ENCODE results near the gene TTBK1. TPM values are rescaled to one million over a fixed set of nuclear protein-coding genes. Genes with fewer than 3 reads are reported as not detected.

The TTBK1 gene
- total RNA-seq, 1 donor from 2014 or later, result not detected

DNA sequence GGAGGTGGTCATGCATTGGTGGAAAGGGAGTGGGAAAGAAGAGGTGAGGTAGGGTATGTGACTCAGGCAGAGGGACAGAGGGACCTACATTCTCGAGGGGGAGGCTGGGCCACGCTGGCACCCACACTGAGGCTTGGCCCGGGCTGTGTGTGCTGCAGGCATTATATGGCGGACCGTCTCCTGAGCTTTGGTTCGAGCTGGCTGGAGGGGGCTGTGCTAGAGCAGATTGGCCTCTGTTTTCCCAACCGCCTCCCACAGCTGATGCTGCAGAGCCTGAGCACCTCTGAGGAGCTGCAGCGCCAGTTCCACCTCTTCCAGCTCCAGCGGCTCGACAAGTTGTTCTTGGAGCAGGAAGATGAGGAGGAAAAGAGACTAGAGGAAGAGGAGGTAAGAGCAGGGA lies 37.4 kb upstream of the TTBK1 start:
- no peaks in the 10 kb centered on the region for H3K4me1 ChIP-seq (ENCODE audit: control insufficient read depth in 3 of 3, insufficient read depth in 3 of 3, low read length in 3 of 3)
- no peak overlapping the region for H3K4me3 ChIP-seq (ENCODE audit: low read length in 3 of 3)
- H3K27ac ChIP-seq (ENCODE audit: low read depth, low read length), result no peak overlapping the region
- H3K9ac ChIP-seq (ENCODE audit: low read depth in 1 of 3, low read length in 3 of 3), result no peak overlapping the region
- no peaks in the 10 kb centered on the region for H3K27me3 ChIP-seq (ENCODE audit: control insufficient read depth in 3 of 3, insufficient read depth in 3 of 3, low read length in 3 of 3)
- H3K9me3 ChIP-seq (ENCODE audit: control insufficient read depth in 3 of 3, low read length in 3 of 3), result no peaks in the 10 kb centered on the region
- H3K36me3 ChIP-seq (ENCODE audit: control insufficient read depth in 3 of 3, insufficient read depth in 3 of 3, low read length in 3 of 3), result peaks cover 19 to 30% (median 24%) of the 10 kb centered on the region in 3 donors

DNA sequence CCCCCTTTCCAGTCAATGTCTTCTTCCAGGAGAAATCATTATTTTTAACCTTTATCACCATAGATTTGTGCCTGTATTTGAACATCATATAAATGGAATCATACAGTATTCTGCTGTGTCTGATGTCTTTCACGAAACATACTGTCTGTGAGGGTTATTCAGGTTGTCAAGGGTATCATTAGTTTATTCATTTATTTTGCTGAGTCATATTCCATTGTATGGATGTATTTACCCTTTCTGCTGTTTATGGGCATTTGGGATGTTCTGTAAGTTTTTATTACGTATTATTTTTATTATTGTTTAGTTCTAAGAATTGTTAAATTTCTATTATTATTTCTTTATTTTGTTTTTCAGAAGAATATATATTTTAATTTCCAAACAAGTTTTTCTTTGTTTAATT lies 36.0 kb upstream of the TTBK1 start:
- Histone ChIP-seq H3K27me3 (ENCODE audit: control insufficient read depth in 3 of 3, insufficient read depth in 3 of 3, low read length in 3 of 3) (no peaks in the 10 kb centered on the region), H3K27ac (ENCODE audit: low read depth, low read length) (no peak overlapping the region), H3K9ac (ENCODE audit: low read depth in 1 of 3, low read length in 3 of 3) (no peak overlapping the region), H3K4me1 (ENCODE audit: control insufficient read depth in 3 of 3, insufficient read depth in 3 of 3, low read length in 3 of 3) (no peaks in the 10 kb centered on the region), H3K36me3 (ENCODE audit: control insufficient read depth in 3 of 3, insufficient read depth in 3 of 3, low read length in 3 of 3) (peaks cover 19 to 27% (median 21%) of the 10 kb centered on the region in 3 donors), H3K4me3 (ENCODE audit: low read length in 3 of 3) (no peak overlapping the region), H3K9me3 (ENCODE audit: control insufficient read depth in 3 of 3, low read length in 3 of 3) (no peaks in the 10 kb centered on the region)

DNA sequence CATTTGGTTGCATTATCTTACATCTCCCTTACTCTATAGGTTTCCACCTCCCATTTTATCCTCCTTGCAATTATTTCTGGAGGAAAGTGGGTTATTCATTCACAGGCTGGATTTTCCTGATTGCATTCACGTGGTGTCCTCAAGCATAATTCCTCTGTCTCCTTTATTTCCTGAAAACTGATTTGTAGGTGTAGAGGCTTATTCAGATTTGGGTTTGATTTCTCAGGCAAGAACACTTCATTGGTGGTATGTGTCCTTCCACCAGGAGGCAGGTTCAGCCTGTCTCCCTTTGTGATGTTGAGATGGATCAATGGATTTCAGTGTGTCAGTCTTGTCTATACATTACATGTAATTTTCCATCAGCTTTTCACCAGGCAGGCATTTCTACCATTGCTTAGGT lies 31.3 kb upstream of the TTBK1 start:
- Histone ChIP-seq H3K36me3 (ENCODE audit: control insufficient read depth in 3 of 3, insufficient read depth in 3 of 3, low read length in 3 of 3) (peaks cover 20 to 24% (median 24%) of the 10 kb centered on the region in 3 donors), H3K4me1 (ENCODE audit: control insufficient read depth in 3 of 3, insufficient read depth in 3 of 3, low read length in 3 of 3) (no peaks in the 10 kb centered on the region), H3K4me3 (ENCODE audit: low read length in 3 of 3) (no peak overlapping the region)

DNA sequence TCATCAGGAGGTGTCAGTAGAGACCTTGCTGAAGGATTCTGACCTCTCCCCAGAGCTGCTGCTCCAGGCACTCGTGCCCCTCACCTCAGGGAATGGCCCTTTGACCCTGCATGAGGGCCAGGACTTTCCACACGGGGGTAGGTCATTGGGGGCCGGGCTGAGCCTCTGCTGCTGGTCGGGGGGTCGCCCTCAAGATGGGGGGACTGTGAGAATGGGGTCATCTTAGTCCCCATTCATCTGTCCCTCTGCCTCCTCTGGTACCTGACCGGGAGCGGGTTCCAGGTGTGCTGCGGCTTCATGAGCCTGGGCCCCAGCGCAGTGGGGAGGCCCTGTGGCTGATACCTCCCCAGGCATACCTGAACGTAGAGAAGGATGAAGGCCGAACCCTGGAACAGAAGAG lies 29.9 kb upstream of the TTBK1 start:
- H3K4me1 ChIP-seq (ENCODE audit: control insufficient read depth in 3 of 3, insufficient read depth in 3 of 3, low read length in 3 of 3), result no peaks in the 10 kb centered on the region
- H3K4me3 ChIP-seq (ENCODE audit: low read length in 3 of 3), result no peak overlapping the region
- H3K27ac ChIP-seq (ENCODE audit: low read depth, low read length), result no peak overlapping the region
- H3K36me3 ChIP-seq (ENCODE audit: control insufficient read depth in 3 of 3, insufficient read depth in 3 of 3, low read length in 3 of 3), result peaks cover 25 to 27% (median 27%) of the 10 kb centered on the region in 3 donors
- H3K27me3 ChIP-seq (ENCODE audit: control insufficient read depth in 3 of 3, insufficient read depth in 3 of 3, low read length in 3 of 3), result no peaks in the 10 kb centered on the region
- no peaks in the 10 kb centered on the region for H3K9me3 ChIP-seq (ENCODE audit: control insufficient read depth in 3 of 3, low read length in 3 of 3)
- no peak overlapping the region for H3K9ac ChIP-seq (ENCODE audit: low read depth in 1 of 3, low read length in 3 of 3)

More for the DNA sequence above, 31.3 kb upstream of the TTBK1 start:
- no peak overlapping the region for H3K27ac ChIP-seq (ENCODE audit: low read depth, low read length)
- H3K9ac ChIP-seq (ENCODE audit: low read depth in 1 of 3, low read length in 3 of 3), result no peak overlapping the region
- no peaks in the 10 kb centered on the region for H3K27me3 ChIP-seq (ENCODE audit: control insufficient read depth in 3 of 3, insufficient read depth in 3 of 3, low read length in 3 of 3)
- H3K9me3 ChIP-seq (ENCODE audit: control insufficient read depth in 3 of 3, low read length in 3 of 3), result no peaks in the 10 kb centered on the region

DNA sequence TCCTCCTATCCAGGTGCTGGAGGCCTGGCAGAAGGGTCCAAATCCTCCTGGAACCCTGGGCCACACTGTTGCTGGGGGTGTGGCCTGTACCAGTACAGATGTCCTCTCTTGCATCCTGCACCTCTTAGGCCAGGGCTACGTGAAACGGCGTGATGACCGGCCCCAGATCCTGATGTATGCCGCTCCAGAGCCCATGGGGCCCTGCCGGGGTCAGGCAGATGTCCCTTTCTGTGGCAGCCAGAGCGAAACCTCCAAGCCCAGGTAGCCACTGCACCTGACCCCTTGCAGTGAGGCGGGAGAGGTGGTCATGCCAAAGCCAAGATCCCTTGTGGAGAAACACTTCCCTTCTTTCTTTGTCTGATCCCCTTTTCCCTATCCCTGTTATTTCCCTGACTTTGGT lies 28.2 kb upstream of the TTBK1 start:
- peaks cover 27 to 31% (median 30%) of the 10 kb centered on the region in 3 donors for H3K36me3 ChIP-seq (ENCODE audit: control insufficient read depth in 3 of 3, insufficient read depth in 3 of 3, low read length in 3 of 3)
- H3K27ac ChIP-seq (ENCODE audit: low read depth, low read length), result no peak overlapping the region
- H3K27me3 ChIP-seq (ENCODE audit: control insufficient read depth in 3 of 3, insufficient read depth in 3 of 3, low read length in 3 of 3), result no peaks in the 10 kb centered on the region
- H3K4me3 ChIP-seq (ENCODE audit: low read length in 3 of 3), result no peak overlapping the region
- no peaks in the 10 kb centered on the region for H3K4me1 ChIP-seq (ENCODE audit: control insufficient read depth in 3 of 3, insufficient read depth in 3 of 3, low read length in 3 of 3)
- H3K9ac ChIP-seq (ENCODE audit: low read depth in 1 of 3, low read length in 3 of 3), result no peak overlapping the region
- no peaks in the 10 kb centered on the region for H3K9me3 ChIP-seq (ENCODE audit: control insufficient read depth in 3 of 3, low read length in 3 of 3)

DNA sequence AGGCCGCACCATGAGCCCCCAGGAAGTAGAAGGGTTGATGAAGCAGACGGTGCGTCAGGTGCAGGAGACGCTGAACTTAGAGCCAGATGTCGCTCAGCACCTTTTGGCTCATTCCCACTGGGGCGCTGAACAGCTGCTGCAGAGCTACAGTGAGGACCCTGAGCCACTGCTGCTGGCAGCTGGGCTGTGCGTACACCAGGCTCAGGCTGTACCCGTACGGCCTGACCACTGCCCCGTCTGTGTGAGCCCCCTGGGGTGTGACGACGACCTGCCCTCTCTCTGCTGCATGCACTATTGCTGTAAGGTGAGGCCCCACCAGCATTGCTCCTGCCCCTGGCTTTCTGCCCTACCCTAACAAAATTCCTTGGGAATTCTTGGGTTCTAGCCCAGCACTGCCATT lies 27.1 kb upstream of the TTBK1 start:
- H3K27ac ChIP-seq (ENCODE audit: low read depth, low read length), result no peak overlapping the region
- H3K4me1 ChIP-seq (ENCODE audit: control insufficient read depth in 3 of 3, insufficient read depth in 3 of 3, low read length in 3 of 3), result no peaks in the 10 kb centered on the region
- no peaks in the 10 kb centered on the region for H3K9me3 ChIP-seq (ENCODE audit: control insufficient read depth in 3 of 3, low read length in 3 of 3)
- H3K27me3 ChIP-seq (ENCODE audit: control insufficient read depth in 3 of 3, insufficient read depth in 3 of 3, low read length in 3 of 3), result no peaks in the 10 kb centered on the region
- H3K9ac ChIP-seq (ENCODE audit: low read depth in 1 of 3, low read length in 3 of 3), result no peak overlapping the region
- H3K36me3 ChIP-seq (ENCODE audit: control insufficient read depth in 3 of 3, insufficient read depth in 3 of 3, low read length in 3 of 3), result peaks cover 33 to 38% (median 35%) of the 10 kb centered on the region in 3 donors
- H3K4me3 ChIP-seq (ENCODE audit: low read length in 3 of 3), result no peak overlapping the region

DNA sequence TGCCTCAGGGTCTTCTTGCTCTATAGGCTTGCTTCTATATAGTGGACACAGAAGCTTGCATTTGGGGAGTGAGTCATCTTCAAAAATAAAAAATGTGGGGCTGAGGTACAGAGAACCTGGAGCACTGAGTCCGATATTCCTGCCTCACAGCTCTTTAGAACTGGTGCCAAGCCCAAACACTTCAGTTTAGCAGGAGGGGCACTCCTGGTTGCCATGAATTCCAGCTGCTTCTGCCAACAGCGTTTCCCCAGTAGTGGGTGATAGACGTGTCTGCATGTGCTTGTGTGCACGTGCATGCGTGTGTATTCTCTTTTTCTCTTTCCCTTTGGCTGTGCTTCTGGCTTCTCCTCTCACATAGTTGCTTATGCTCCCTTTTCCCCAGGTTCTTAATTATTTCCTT lies 25.9 kb upstream of the TTBK1 start:
- Histone ChIP-seq H3K4me1 (ENCODE audit: control insufficient read depth in 3 of 3, insufficient read depth in 3 of 3, low read length in 3 of 3) (peaks cover 0 to 3% (median 0%) of the 10 kb centered on the region in 3 donors), H3K36me3 (ENCODE audit: control insufficient read depth in 3 of 3, insufficient read depth in 3 of 3, low read length in 3 of 3) (peaks cover 33 to 41% (median 35%) of the 10 kb centered on the region in 3 donors), H3K9ac (ENCODE audit: low read depth in 1 of 3, low read length in 3 of 3) (no peak overlapping the region), H3K4me3 (ENCODE audit: low read length in 3 of 3) (no peak overlapping the region), H3K27ac (ENCODE audit: low read depth, low read length) (no peak overlapping the region), H3K27me3 (ENCODE audit: control insufficient read depth in 3 of 3, insufficient read depth in 3 of 3, low read length in 3 of 3) (no peaks in the 10 kb centered on the region), H3K9me3 (ENCODE audit: control insufficient read depth in 3 of 3, low read length in 3 of 3) (no peaks in the 10 kb centered on the region)

DNA sequence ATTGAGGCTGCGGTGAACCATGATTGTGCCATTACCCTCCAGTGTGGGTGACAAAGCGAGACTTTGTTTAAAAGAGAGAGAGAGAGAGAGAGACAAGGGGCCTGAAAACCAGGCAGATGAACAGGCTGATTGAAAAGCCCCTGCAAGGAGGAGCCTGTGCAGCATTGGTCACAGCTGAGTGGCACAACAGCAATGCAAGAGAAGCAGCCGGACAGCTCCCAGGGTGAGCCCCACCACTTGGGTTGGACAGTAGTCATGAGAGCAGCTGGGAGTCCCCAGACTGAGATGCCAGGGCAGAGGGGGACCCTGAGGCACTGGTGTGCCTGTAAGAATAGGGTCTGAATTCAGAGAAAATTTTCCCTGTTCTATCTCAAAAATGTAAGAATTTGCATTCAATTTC lies 24.2 kb upstream of the TTBK1 start:
- H3K9me3 ChIP-seq (ENCODE audit: control insufficient read depth in 3 of 3, low read length in 3 of 3), result no peaks in the 10 kb centered on the region
- no peaks in the 10 kb centered on the region for H3K27me3 ChIP-seq (ENCODE audit: control insufficient read depth in 3 of 3, insufficient read depth in 3 of 3, low read length in 3 of 3)
- no peak overlapping the region for H3K4me3 ChIP-seq (ENCODE audit: low read length in 3 of 3)
- peaks cover 33 to 50% (median 40%) of the 10 kb centered on the region in 3 donors for H3K36me3 ChIP-seq (ENCODE audit: control insufficient read depth in 3 of 3, insufficient read depth in 3 of 3, low read length in 3 of 3)
- H3K9ac ChIP-seq (ENCODE audit: low read depth in 1 of 3, low read length in 3 of 3), result no peak overlapping the region
- peaks cover 0 to 3% (median 0%) of the 10 kb centered on the region in 3 donors for H3K4me1 ChIP-seq (ENCODE audit: control insufficient read depth in 3 of 3, insufficient read depth in 3 of 3, low read length in 3 of 3)
- no peak overlapping the region for H3K27ac ChIP-seq (ENCODE audit: low read depth, low read length)

DNA sequence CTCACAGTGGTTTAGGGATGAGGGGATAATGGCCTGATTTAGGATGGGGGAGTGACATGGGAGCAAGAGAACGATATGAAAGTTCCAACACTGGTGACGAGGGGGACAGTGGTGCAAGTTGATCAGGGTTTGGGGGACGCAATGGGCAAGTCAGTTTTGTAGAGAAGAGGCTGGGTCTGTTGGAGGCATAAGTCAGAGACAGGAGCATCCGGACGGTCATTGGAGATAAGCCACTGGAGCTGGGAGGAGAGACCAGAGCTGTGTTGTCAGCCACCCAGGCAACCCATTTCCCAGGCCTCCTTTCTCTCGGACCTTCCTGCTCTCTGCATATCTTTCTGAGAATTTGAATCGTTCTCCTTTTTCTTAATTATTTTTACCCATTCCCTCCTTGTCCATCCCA lies 23.5 kb upstream of the TTBK1 start:
- no peaks in the 10 kb centered on the region for H3K9me3 ChIP-seq (ENCODE audit: control insufficient read depth in 3 of 3, low read length in 3 of 3)

DNA sequence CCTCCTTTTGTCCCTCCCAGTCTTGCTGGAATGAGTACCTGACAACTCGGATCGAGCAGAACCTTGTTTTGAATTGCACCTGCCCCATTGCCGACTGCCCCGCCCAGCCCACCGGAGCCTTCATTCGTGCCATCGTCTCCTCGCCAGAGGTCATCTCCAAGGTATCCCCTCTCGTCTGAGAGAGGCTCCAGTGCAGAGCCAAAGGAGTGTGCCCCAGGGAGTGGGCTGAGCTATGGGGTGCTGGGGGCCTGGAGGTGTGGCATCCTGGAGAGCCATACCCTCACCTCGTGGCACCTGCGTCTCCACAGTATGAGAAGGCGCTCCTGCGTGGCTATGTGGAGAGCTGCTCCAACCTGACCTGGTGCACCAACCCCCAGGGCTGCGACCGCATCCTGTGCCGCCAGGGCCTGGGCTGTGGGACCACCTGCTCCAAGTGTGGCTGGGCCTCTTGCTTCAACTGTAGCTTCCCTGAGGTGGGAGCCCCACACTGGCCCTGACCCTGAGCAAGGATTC lies 22.8 kb upstream of the TTBK1 start:
- H3K27ac ChIP-seq (ENCODE audit: low read depth, low read length), result no peak overlapping the region
- no peaks in the 10 kb centered on the region for H3K27me3 ChIP-seq (ENCODE audit: control insufficient read depth in 3 of 3, insufficient read depth in 3 of 3, low read length in 3 of 3)
- no peak overlapping the region for H3K4me3 ChIP-seq (ENCODE audit: low read length in 3 of 3)
- peaks cover 0 to 3% (median 0%) of the 10 kb centered on the region in 3 donors for H3K4me1 ChIP-seq (ENCODE audit: control insufficient read depth in 3 of 3, insufficient read depth in 3 of 3, low read length in 3 of 3)
- no peaks in the 10 kb centered on the region for H3K9me3 ChIP-seq (ENCODE audit: control insufficient read depth in 3 of 3, low read length in 3 of 3)
- H3K9ac ChIP-seq (ENCODE audit: low read depth in 1 of 3, low read length in 3 of 3), result no peak overlapping the region
- peaks cover 30 to 51% (median 39%) of the 10 kb centered on the region in 3 donors for H3K36me3 ChIP-seq (ENCODE audit: control insufficient read depth in 3 of 3, insufficient read depth in 3 of 3, low read length in 3 of 3)

More for the DNA sequence above, 23.5 kb upstream of the TTBK1 start:
- Histone ChIP-seq H3K4me3 (ENCODE audit: low read length in 3 of 3) (no peak overlapping the region), H3K27ac (ENCODE audit: low read depth, low read length) (no peak overlapping the region), H3K9ac (ENCODE audit: low read depth in 1 of 3, low read length in 3 of 3) (no peak overlapping the region), H3K4me1 (ENCODE audit: control insufficient read depth in 3 of 3, insufficient read depth in 3 of 3, low read length in 3 of 3) (peaks cover 0 to 3% (median 0%) of the 10 kb centered on the region in 3 donors), H3K36me3 (ENCODE audit: control insufficient read depth in 3 of 3, insufficient read depth in 3 of 3, low read length in 3 of 3) (peaks cover 34 to 51% (median 43%) of the 10 kb centered on the region in 3 donors), H3K27me3 (ENCODE audit: control insufficient read depth in 3 of 3, insufficient read depth in 3 of 3, low read length in 3 of 3) (no peaks in the 10 kb centered on the region)

Data from skeletal muscle tissue (tissue), 4 donors.